DMS 273 (cell line): ENCODE data around the gene MCUB.
"Not testable (repeated sequence)": the region's sequence is repeated elsewhere in the genome, so short reads cannot be mapped to it uniquely, and the experiment has no call there.

Experiments used
- DNase-seq: peaks from one replicate; lab custom pipeline; 2025; ENCODE audit not compliant: unreplicated experiment; lab: John Stamatoyannopoulos, UW

The MCUB gene

DNA sequence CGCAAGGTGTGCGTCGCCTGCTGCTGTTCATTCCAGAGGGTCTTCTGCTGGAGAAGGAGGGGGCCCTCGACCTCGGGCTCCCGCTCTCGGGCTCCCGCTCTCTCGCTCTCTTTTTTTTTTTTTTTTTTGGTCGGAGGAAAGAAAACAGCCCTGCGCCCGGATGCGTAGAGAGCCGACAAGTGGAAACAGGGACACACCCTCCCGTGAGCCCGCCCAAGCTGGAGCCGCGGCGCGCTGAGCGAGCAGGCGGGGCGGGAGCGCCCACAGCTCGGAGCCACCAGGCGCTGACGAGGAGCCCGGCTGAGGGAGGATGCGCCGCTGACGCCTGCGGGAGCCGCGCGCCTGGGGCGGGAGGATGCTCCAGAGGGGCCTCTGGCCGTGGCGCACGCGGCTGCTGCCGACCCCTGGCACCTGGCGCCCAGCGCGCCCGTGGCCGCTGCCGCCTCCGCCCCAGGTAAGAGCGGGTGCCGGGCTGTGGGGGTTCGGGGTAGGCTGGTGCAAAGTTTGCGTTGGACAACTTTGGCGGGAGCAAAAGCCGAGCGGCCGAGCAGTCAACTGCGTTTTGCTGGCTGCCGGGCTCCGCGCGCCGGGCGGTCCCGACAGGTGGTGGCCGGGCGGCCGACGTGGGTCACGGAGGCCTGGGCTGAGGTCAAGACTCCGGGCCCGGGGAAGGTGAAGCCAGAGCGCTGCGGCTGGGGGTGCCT is at the start of gene MCUB:
TSS of gene MCUB (plus strand) at position 264 of the 704 bp plus-strand sequence. CDS start at position 356, 92 bp downstream.
- DNase-seq: peak; percentile 92

DNA sequence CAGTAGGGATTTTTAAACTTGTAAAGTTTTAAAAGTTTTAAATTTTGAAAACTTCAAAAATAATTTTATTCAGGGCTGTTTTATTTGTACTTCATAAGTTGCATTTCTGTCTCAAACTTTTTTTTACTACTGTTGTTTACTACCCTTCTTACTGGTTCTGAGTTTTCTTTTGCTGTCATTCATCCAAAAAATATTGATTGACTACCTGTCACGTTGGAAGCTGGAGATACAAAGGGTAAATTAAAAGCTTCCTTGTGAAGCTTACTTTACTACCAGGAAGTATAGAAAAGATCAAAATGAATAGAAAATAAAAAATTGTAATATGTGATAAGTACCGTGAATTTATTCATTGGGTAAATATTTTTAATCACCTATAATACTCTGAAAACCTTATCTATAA is 49.4 kb upstream of the MCUB start:
- no peak for DNase-seq

DNA sequence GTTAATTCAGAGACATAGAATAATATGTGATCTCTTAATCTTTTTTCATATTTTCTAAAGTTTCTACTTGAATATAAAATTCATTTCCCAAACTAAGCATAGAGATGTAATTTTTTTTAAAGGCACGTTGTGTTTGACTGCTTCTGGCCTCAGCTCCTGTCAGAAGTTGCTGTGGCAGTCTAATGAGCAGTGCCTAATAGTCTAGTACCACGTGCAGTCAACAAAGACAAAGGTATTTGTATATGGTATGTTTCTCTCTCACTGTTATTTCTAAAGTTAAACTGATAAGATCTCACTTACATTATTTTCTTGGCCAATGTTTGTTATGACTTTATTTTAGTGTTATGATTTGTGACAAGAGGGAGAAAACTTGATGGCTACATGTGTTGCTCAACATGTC is 48.6 kb upstream of the MCUB start:
- no peak for DNase-seq

GRCh38 chr4:109513368-109513767 is 46.7 kb upstream of the MCUB start:
- not testable (repeated sequence) for DNase-seq

DNA sequence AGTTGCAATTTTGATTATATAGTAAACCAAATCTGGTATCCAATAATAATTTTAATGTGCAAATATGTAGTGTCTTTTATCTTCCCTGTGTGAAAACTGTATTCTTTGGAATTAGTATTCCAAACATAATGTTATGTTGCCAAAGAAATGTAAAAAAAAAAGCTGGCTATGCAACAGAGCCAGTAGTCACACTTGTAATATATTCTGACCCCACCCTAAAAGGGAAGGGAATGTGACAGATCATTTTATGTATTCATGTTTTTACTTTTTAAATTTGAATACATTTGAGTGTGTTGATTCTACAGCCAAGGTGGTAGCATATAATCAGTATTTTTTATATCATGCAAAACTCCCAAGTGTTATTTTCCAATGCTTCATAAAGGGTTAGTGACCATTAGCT is 27.9 kb upstream of the MCUB start:
- DNase-seq: no peak

DNA sequence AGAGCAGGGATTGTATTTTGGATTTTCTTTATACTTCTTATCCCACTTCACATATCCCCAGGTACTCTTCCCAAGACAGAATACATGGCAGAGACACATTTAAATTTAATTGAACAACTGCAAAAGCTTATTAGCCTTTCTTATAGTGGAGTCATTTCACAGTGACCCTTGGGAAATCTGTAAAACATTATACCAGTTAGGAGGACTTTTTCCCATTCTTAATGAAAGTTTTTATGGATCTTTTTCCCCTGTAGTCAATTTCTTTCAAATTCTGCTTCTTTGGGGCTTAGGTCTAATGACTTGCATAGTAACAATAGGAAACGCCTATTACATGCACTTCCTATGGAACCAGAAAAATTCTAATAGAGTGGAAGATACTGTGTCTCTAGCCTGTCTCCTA is 14.6 kb upstream of the MCUB start:
- no peak for DNase-seq

DNA sequence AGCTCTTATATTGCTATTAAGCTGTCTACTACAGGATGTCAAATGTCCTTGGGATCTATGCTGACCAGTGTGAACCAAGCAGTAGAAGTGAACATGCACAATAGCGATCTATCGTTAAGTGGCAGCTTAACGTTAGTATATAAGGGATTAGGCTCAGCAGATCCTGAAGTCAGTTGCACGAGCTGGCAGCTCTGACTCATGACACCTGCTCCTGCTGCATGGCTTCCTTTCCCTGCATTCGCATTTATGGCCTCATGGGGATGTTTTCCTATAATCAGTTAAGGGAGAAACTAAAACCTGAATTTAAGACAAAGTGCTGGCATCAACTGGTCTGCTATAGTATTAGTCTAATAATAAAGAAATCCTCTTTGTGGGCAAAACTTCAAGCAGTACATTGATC is 12.7 kb upstream of the MCUB start:
- DNase-seq: no peak

DNA sequence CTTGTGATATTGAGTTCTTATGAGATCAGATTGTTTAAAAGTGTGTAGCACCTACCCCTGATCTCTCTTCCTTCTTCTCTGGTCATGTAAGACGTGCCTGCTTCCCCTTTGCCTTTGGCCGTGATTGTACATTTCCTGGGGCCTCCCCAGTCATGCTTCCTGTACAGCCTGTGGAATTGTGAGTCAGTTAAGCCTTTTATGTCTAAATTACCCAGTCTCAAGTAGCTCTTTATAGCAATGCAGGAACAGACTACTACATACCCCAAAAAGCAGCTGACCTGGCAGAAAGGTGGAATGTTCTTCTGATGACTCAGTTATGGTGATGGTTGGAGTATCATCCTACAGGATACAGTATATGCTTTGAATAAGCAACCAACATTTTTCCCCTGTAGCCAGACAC is 11.4 kb upstream of the MCUB start:
- DNase-seq: no peak

DNA sequence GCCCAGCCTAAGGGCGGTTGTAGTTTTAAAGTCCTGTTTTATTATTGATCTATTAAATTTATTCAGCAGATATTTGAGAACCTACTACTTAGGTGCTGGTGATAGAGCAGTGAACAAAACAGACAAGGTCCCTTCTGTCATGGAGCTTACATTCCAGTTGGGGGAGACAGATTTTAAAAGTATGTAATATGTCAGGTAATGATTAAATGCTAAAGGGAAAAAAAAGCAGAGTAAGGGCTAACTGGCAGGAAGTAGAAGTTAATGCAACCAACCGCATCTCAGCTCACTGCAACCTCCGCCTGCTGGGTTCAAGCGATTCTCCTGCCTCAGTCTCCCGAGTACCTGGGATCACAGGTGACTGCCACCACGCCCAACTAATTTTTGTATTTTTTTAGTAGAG is 7.8 kb upstream of the MCUB start:
- no peak for DNase-seq

GRCh38 chr4:109553130-109553529 is 6.9 kb upstream of the MCUB start:
- DNase-seq: no peak

DNA sequence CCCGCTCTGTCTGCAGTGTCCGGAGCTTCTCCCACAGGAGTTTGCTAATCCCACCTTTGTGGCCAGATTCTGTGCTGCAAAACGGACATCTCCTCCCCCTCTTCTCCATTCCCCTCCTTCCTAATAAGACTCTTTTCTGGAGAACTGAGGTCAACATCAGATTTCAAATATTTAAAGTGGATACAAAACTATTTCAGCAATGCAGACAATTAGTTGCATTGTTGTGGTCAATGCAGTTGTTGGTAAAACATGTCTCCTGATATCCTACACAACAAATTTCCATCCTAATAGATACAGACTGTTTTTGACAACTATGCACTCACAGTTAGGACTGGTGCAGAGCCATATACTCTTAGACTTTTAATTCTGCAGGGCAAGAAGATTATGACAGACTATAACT is 5.1 kb upstream of the MCUB start:
- no peak for DNase-seq

DNA sequence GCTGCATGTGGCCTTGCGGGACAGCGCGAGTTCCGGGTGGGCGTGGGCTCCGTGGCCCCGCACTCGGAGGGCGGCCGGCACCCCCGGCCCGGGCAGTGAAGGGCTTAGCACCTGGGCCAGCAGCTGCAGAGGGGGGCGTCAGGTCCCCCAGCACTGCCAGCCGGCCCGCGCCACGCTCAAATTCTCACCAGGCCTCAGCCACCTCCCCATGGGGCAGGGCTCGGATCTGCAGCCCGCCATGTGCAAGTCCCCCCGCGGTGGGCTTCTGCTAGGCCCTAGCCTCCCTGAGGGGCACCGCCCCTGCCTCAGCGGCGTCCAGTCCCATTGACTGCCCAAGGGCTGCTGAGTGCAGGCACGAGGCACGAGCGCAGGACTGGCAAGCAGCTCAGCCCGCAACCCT is 2.6 kb upstream of the MCUB start:
- no peak for DNase-seq

DNA sequence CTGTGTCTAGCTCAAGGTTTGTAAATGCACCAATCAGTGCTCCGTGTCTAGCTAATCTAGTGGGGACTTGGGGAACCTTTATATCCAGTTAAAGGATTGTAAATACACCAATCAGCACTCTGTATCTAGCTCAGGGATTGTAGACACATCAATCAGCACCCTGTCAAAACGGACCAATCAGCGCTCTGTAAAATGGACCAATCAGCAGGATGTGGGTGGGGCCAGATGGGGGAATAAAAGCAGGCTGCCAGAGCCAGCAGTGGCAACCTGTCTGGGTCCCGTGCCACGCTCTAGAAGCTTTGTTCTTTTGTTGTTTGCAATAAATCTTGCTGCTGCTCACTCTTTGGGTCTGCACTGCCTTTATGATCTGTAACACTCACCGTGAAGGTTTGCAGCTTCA is 2.0 kb upstream of the MCUB start:
- peak; percentile 4 for DNase-seq

DNA sequence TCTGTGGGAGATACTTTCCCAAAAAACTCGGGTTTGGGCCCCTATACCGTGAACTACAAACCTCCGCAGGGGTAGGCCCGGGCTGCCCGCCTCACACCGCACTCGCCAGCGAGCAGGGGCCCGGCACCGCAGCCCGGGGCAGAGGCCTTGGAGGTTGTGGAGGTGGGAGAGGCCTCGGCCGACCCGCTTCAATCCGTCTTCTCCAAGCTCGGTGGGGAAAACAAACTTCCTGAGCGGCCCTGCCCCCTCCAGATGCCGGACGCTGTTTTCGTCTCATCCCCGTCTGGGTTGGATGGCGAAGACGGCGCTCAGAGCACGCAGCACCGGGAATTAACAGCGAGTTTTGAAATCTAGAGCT is 442 bp upstream of the MCUB start:
- DNase-seq: peak; percentile 66

DNA sequence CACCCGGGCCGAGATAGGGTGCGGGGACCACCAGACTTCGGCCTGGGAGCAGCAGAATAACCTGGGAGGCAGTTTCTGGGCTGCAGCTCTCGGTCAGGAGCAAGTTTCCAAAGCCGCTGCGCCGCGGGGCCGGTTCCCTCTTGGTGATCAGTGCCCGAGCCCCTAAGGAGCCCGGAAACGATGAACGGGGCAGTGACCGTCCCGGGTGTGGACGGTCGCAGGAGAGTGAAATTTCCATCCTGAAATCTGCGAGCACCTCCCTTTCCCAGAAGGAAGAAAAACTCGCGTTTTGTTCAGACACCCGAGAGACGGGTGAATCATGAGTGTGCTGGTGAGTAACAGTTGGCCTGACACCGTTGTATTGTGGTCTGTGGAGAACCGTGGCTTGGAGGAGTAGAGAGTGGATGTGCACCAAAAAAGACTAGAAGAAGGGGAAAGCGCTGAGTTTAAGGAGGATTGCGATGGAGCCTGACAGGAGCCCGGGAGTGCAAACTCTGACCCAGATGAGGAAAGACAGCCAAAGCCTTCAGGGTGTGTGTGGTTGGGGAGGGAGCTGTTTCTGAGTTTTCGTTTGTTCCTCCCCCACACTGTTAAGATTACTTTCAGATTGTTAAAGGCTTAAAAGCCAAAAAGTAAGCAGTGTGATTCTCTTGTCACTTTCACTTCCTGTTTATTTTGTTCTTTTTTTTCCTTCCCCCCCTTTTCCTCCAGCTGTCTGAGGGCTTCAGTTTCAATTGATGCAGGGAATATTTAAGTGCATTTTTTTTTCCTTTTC is 828 bp downstream of the MCUB start:
- DNase-seq: peak; percentile 59

- DNase-seq: peak; percentile 1
Measured at GRCh38 chr4:109562457-109563239, 2.6 kb downstream of the MCUB start.

DNA sequence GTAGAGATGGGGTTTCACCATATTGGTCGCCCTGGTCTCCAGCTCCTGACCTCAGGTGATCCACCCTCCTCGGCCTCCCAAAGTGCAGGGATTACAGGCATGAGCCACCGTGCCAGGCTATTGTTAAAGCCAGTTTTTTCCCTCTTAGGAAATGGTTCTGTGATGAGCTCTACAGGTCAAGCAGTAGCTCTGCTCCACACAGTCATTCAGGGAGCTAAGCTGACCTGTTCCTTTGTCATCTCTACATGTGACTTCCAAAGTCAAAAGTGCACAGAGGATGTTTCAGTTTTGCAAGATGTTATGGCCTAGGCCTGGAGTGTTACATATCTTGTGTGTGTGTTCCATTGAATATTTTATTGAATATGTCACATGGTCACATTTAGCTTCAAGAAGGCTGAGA is 11.4 kb downstream of the MCUB start:
- no peak for DNase-seq

DNA sequence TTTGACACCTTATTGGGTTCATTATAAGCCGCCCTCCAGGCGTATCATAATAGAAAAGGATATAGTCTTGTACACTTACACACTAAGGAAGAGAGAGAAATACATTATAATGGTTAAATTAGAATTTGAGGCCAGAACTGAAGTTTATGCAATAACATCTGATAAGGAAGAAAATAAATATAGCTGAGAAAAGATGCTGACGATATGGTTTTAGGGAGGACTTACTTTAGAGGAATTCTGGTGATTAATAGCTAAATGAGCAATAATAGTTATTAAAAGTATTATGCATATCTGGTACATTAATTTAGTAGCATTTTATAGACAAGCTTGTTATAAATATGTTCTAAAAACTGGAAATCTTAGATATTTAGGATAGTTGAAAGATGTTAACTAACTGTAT is 12.1 kb downstream of the MCUB start:
- DNase-seq: no peak

GRCh38 chr4:109574443-109574850 is 14.4 kb downstream of the MCUB start:
- peak; percentile 57 for DNase-seq

DNA sequence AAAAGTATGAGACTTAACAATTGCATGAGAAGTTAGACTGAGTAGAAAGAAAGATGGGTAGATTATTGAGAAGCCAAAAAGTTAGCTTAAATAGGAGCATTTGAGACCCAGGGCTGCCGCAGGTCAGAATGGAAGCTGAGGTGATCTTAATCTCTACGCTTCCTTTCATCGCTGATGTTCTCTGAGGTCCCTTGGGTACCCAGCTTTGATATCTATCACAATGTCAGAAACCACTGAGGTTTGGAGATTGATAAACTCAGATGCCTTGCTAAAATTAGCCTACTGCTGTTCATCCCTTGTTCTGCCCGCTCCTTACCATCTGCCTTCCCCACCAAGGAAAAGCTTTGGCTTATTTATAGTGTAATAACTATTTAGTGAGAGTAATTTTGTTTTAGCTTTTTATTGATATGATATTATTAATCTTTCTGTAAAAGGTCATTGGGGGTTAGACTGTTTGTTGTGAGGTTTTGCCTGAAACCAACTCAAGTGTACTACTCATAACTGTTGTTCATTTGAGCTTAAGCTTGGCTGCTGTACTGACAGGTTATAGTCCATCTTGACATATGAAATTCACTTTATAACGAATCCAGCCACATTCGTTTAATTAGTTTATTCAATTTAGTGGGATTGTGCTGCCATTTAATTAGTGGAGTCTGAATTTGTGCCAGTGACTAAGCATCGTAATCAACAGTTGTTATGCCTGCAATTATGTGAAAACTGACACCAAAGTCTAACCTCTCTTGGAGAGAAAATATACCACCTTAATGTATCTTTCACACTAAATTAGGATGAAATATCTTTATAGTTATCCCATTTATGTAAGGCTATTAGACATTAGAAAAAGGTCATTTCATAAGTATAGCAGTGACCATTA is 15.1 kb downstream of the MCUB start:
- peak; percentile 53 for DNase-seq

DNA sequence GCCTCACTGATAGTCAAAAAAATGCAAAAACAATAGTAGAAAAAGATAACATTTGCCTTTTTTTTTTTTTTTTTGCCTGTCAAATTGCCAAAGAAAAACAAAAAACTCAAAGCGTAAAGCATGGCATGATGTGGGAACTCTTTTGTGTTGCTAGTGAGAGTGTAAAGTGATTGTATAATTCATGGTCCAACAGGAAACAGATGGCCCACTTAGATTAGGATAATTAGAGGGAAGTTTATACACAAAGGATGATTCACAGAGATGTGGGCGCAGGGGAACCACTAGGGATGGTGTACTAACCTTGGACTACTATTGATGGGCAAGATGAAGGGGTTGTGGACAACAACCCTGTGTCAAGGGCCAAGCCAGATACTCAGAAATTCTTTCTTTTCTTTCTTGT is 16.4 kb downstream of the MCUB start:
- peak; percentile 78 for DNase-seq
